Activated T-cell treated with anti-CD3 and anti-CD28 coated beads for 24 hours (primary cell): ENCODE measurements around the gene AHRR.
"Not testable (repeated sequence)": the region's sequence is repeated elsewhere in the genome, so short reads cannot be mapped to it uniquely, and the experiment has no call there.

Experiments used
- DNase-seq: peaks from one replicate; pipeline ENCODE4 v3.0.0-alpha.2; 2020; ENCODE audit warnings: low read depth

AHRR gene

DNA sequence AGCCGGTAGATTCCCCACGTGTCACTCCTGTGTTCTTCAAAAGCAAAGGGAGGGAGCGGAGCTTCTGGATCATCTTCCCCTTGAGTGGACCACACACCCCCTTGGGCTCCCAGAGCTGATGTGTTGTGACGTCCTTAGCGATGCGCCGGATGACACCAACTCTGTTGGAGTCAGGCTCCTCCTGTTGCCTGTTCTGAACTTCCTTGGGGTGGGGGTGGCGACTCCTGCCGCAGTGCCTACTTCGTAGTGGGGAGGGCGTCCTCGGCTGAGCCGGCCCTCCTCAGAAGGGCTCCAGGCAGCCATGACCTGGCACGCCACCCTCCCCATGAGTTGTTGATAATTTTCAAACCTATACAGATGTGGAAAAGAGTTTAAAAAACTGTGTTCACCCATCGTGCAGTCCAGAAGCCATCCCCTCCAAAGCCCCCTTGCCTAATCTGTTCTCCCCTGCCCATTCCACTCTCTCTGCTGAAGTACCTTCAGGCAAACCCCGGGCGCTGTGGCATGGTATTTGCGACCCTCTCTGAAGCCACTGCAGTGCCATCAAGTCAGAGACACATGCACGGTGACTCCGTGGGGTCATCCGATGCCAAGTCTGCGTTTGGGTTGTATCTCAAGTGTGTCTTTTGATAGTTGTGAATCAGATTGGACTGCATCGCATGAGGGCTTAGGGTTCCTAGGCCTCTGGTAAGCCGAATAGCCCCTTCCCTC, 138.2 kb downstream of the AHRR start:
- no peak for DNase-seq

DNA sequence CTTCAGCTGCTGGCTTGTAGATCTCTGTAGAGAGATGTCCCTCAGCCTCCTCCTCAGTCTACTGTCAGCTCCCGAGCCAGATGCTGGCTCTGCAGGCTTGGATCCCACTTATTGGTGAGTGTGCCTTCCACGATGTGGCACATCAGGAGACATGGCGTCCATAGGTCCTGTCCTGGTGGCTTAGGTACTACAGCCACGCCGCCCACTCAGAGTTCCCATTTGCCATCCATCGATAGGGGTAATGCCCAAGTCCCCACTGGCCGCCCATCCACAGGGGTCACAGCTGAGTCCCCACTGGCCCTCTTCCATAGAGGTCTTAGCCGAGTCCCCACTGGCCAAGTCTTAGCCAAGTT, 138.7 kb downstream of the AHRR start:
- no peak for DNase-seq

GRCh38 chr5:462051-462481, 140.6 kb downstream of the AHRR start:
- no peak for DNase-seq

DNA sequence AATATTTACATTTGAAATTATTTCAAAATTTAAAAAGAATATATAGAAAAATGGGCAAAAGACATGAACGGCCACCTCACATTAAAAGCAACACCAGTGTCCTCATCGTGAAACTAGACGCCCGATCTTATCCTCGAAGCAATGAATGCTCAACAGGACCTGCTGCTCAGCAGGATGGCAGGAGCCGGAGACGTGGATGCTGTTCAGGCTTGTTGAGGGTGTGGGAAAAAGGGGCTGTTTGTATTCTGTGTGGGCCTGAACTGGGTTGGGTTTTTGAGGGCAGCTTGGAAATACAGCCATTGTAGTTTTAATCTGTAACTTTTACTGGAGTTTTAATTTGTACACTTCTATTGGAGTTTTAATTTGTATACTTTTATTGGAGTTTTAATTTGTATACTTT, 141.8 kb downstream of the AHRR start:
- no peak for DNase-seq

GRCh38 chr5:463952-464351, 142.4 kb downstream of the AHRR start:
- peak; percentile 46 for DNase-seq

DNA sequence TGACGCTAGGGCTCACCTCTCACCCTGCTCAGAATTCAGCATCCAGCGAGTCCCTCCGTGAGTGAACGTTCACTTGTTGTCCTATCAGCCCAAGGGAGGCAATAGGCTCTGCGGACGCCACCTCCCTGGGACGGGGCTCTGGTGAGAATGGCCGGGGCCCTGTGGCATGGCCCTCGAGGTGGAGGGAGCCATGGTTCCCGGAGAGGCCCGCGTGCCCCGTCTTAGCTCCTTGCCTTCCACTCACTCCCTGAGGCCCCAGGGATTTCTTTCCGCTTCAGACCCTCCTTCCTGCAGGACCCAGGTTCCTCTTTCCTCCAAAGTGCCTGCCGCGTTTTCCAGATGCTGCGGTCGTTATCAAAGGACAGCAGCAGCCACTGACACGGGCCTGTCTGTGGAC, 142.9 kb downstream of the AHRR start:
- DNase-seq = no peak

- DNase-seq = no peak
These were observed 143.5 kb downstream of the AHRR start for GRCh38 chr5:464843-465590.

DNA sequence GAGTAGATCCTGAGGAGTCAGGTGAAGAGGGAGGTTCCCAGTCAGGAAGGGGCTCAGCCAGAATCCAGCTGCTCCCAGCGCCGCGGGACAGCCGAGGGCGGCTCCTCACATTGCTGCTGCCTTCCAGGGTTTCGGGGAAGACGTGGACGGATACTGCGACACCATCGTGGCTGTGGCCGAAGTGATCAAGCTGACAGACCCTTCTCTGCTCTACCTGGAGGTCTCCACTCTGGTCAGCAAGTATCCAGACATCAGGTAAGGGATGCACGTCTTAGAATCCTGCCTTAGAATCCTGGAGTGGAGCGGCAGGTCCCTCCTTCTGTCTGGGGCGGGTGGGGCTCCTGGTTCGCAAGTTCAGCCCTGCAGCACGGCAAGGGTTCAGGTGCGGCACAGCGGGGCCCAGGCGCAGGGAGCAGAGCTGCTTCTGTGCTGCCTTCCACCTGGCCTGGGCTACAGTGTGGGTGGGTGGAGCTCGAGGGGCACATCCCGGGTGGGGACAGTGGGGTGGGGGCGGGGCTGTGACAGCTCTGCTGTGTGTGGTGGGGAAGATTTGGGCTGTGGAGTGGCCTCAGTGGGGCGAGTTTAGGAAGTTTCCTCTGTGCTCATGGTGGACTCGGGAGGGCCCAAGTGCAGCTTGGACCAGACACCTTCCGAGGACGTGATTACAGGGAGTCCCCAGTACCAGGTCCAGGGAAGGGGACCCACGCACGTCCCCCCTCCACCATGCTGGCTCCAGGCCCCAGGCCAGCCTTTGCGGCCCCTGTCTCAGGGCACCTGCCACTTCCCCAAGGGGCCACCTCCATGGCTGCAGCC, 144.3 kb downstream of the AHRR start:
- DNase-seq = no peak

- DNase-seq = no peak
These were observed 145.3 kb downstream of the AHRR start for GRCh38 chr5:466661-467310.

DNA sequence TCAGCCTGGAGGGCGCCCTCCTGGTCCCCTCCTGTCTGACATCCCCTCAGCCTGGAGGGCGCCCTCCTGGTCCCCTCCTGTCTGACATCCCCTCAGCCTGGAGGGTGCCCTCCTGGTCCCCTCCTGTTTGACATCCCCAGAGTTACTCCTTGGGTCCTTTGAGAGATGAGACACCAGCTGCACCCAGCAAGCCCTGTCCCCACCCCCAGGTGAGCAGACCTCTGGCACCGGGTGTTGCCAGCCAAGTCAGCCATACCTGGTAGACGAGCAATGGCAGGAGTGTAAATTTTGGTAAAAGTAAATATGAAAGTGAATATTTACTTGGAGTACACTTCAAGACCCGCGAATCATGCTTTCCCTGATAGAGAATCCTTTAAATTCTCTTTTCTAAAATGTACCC, 146.9 kb downstream of the AHRR start:
- no peak for DNase-seq

GRCh38 chr5:469752-470483, 148.4 kb downstream of the AHRR start:
- no peak for DNase-seq

GRCh38 chr5:470961-471749, 149.6 kb downstream of the AHRR start:
- no peak for DNase-seq

DNA sequence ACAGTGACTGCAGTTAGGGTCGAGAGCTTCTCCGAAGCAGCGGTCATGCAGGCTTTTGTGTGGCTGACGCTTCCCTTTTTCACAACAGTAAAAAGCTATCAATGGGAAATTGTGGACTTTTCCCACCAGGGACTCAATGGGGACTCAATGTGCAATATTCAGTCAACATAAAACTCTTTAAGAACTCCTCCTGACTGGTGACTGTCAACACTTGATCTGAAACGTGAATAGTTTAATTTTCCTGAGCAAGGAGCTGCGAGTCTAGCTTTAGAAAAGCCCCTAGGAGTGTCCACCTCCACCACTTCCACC, 150.2 kb downstream of the AHRR start:
- no peak for DNase-seq

DNA sequence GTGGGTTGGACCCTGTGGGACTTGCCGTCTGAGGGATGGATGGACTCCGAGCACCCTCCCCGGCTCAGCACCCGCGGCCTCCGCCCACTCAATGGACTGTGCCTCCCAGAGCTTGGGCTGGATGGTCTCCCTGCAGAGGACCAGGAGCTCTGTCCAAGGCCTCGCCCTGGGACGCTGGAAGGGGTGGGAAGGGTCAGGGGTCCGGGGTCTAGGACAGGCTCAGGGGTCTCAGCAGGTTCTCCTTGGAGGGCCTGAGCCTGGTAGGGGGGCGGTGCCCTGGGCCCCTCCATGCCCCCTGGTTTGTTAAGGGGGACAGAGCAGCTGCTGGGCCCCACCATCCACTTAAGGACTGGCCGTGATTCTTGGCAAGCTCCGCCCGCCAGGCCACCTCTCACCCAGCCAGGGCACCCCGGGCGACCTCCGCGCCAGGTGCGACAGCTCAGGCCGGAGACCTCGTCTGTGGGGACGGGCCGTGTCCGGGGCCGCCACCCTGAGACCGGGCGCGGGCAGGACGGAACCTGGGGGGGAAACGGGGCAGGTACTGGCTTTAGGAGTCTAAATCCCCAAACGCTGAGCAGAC, 150.7 kb downstream of the AHRR start:
- DNase-seq = no peak

GRCh38 chr5:472656-473550, 151.4 kb downstream of the AHRR start:
- DNase-seq = peak; percentile 88

DNA sequence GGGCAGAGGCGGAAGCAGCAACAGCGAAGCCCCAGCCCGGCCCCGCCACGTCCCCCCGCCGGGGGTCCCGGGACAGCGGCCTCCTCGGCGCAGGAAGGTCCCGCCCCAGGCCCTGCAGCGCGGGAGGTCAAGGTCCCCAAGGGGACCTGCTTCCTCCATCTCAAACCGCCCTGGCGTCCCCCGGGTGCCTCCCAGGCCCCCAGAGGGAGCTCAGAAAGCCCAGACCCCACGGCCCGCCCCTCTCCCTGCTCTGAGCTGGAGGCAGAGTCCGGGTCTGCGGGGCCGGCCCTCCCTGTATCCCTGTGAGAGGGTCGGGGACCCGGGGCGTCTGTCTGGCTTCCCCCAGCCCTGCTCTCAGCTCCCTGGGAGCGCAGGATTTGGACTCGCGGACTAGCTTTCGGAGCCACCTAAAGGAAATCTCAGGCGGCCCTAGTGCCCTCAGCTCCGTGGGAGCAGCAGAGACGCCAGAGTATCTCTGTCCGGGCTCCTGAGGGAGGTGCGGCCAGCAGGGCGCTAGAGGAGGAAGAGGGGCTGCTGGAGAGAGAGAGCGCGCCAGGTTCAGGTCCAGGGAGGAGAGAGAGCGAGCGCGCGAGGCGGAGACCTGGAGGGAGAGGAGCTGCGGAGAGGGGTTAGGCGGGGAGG, 152.2 kb downstream of the AHRR start:
- no peak for DNase-seq

DNA sequence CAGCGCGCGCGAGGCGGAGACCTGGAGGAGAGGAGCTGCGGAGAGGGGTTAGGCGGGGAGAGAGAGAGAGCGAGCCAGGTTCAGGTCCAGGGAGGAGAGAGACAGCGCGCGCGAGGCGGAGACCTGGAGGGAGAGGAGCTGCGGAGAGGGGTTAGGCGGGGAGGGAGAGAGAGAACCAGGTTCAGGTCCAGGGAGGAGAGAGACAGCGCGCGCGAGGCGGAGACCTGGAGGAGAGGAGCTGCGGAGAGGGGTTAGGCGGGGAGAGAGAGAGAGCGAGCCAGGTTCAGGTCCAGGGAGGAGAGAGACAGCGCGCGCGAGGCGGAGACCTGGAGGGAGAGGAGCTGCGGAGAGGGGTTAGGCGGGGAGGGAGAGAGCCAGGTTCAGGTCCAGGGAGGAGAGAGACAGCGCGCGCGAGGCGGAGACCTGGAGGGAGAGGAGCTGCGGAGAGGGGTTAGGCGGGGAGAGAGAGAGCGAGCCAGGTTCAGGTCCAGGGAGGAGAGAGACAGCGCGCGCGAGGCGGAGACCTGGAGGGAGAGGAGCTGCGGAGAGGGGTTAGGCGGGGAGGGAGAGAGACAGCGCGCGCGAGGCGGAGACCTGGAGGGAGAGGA, 152.8 kb downstream of the AHRR start:
- not testable (repeated sequence) for DNase-seq

DNA sequence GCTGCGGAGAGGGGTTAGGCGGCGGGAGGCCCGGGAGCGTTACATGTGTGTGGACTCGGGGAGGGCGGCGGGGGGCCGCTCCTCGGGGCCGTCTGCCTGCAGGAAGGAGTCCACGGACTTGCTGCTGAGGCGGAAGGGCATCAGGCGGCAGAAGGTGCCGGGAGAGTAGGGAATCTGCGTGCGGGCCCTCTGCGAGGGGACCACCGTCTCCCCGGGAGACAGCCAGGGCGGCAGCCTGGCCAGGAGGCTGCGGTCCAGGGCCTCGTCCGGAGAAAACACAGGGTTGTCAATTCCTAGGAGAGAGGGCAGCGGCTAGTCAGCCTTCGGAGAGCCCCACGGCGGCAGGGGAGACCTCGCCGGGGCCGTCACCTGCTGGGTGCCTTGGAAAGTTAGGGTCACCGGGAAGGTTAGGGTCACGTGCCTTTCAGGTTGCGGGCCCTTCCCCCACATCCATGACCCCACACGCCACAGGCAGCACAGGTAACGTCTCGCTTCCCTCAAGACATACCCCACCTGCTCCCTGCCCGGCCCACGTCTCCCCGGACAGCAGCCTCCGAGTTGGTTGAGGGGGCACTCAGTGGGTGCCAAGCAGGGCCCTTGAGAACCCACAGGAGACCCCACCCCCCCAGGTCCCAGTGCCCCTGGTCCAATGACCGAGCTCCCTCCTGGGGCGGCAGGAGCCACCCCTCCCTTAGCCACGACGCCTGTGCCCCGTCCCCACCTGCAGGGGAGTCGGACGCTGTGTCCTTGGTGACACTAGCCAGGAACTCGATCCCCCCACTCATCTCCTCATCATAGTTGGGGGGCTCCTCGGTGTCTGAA, 153.5 kb downstream of the AHRR start:
- no peak for DNase-seq
